GM03348 (cell line): ENCODE results near the gene ATP2B3.

Source experiments
- DNase-seq: peaks from one replicate; pipeline ENCODE4 v3.0.0; 2012; ENCODE audit warnings: low spot score

The ATP2B3 gene

DNA sequence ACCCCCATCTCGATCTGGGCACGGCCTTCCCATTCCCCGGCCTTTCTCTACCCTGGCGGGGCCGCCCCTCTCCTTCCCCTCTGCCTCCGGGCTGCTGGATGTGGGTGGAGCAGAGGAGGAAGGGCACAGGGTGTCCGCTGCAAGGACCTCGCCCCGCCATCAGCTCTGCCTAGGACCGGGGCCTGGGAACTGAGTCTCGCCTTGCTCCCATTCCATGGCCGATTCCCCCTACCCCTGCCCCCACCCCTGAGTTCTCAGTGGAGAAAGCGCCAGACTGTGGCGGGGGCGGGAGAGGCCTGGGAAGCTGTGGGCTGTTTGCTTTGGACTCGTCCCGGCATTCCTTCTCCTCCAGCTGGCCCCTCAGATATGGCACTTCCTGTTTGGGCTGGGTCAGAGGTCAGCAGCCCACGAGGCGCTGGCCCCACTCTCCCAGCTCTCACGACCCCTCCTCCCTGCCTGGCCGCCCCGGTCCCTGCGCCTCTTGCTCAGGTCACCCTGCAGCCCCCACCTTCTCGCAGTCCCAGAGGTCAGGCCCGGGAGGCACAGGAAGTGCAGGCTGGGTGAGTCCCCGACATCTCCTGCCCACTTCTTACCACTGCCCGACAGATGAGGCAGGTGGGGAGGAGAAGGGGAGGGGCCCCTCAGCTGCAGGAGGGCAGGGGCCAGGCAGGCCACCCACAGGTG lies 29.1 kb upstream of the ATP2B3 start:
- peak; percentile 61 for DNase-seq

DNA sequence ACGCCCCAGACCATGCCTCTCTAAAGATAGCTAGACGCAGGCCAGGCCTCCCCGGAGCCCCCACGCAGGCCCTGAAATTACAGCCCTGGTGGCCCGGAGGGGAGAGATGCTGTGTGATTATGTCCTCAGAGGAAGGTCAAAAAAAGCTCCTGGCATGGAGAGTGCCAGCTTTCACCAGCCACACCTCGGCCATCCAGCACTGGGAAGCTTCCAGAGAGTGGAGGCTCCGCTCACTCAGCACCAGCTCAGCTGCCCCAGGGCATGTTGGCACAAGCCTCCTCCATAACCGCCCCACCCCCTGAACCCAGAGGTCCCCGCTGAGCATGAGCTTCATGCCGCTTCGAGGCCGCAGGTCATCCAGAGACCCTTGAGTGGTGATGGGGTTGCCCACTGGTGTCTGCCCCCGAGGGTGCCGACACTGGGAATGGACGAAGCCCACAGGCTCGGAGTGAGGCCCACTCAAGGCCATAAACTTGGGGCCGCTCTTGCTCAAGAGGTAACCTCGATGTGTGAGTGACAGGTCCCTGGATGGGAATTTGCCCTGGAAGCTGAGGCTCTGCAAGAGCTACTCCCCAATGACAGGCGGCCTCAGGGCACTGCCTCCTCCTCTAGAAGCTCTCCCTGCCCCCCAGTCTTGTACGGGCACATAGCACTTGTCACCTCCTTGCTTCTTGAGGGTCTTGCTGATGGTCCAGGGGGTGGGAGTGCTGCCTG lies 27.1 kb upstream of the ATP2B3 start:
- DNase-seq: no peak

- DNase-seq: no peak
Observed at GRCh38 chrX:153491351-153491914, 26.0 kb upstream of the ATP2B3 start.

- DNase-seq: no peak
Observed at GRCh38 chrX:153491918-153492317, 25.5 kb upstream of the ATP2B3 start.

GRCh38 chrX:153492543-153492942 lies 24.9 kb upstream of the ATP2B3 start:
- no peak for DNase-seq

DNA sequence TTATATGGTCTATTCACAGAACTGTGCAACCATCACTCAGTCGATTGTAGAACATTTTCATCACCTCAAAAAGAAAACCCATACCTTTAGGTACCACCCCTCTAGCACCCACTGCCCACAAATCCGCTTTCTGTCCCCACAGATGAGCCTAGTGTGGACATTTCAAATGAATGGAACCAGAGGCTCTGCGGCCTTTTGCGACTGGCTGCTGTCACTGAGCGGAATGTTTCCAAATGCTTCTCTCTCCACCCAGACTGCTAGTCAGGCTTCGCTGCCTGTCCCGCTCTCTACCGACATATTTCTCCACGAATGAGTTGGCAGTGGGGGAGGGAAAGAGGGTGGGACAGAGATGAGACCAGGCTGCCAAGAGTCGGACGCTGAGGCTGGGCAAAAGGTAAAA lies 24.4 kb upstream of the ATP2B3 start:
- no peak for DNase-seq

GRCh38 chrX:153494061-153494460 lies 23.4 kb upstream of the ATP2B3 start:
- no peak for DNase-seq

DNA sequence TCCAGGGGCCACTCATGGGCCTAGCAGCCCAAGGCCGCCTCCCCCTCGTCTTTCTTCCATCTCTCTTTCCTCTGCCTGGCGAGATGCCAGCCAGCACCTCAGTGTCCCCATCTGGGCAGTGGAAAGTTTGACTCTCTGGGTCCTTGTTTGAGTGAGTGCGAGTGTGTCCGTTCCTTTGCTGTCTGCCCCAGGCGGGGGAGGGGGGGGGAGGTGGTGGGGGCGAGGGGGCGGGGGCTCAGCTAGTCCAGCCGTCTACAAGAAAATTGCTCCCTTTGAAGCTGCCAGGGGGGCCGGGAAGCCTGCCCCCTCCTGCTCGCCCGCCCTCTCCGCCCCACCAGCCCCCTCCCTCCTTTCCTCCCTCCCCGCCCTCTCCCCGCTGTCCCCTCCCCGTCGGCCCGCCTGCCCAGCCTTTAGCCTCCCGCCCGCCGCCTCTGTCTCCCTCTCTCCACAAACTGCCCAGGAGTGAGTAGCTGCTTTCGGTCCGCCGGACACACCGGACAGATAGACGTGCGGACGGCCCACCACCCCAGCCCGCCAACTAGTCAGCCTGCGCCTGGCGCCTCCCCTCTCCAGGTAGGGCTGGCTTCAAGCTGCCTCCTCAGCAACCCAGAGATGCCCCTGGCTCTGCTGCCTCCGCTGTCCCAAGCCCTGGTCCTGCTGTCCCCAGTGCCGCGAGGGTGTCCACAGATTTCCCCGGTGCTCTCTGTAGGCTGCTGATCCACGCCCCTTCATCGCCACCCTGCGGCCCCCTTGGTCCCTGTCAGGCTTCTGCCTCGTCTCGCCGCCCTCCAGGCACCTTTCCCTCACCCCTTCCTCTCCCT lies 22.7 kb upstream of the ATP2B3 start, which contains the start of gene BGN:
TSS of gene BGN (plus strand) at position 440 of the 821 bp plus-strand sequence. CDS start 9,652 bp downstream, outside the sequence.
- DNase-seq: peak; percentile 75

GRCh38 chrX:153495362-153495751 lies 22.1 kb upstream of the ATP2B3 start:
- peak; percentile 77 for DNase-seq

DNA sequence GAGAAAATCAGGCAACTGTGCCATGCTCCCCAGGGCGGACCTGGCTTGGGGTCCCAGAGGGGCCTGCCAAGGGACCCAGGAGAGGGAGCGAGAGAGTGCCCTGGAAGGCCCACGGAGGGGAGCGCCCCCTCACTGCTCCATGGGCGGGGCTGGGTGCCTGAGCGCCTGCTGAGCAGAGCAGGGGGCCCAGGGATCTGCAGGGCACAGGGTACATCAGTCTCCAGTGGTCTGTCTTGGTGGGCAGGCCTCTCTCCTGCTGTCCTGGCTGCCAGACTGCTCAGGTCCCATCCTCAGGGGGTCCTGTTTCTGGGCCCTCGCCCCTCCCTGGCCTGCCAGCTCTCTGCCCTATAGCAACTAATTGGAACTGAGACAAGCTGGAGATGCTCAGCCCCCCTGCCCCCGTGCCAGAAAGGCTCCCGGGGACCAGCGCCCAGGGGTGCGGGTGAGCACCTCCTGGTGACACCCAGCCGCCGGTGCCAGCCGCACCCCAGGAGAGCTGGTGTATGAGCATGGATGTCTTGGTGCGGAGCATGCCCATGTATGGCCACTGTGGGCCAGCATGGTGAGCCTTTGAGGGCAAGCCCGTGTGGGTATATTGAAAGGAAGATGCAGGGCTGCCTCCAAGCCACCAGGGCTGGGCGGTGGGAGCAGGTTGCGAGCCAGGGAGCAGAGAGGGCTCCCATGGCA lies 21.4 kb upstream of the ATP2B3 start:
- DNase-seq: no peak

DNA sequence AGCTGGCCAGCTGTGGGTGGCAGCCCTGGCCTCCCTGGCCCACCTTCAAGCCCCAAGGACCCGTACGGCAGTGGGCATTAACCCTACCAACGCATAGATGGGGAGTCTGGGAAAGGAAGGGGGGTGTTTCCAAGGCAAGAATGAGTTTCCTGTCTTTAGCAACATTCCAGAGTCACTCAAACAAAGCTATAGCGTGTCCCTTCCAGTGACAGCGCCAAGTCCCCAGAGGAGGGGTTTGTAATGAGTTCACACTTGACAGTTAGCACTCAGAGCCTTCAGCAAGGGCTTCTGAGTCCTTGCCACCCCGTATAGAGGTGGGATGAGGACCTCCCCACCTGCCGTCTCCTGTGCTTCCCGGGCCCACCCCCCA lies 20.9 kb upstream of the ATP2B3 start:
- DNase-seq: no peak

GRCh38 chrX:153498453-153498852 lies 19.0 kb upstream of the ATP2B3 start:
- no peak for DNase-seq

- DNase-seq: no peak
Observed at GRCh38 chrX:153499341-153499740, 18.1 kb upstream of the ATP2B3 start.

DNA sequence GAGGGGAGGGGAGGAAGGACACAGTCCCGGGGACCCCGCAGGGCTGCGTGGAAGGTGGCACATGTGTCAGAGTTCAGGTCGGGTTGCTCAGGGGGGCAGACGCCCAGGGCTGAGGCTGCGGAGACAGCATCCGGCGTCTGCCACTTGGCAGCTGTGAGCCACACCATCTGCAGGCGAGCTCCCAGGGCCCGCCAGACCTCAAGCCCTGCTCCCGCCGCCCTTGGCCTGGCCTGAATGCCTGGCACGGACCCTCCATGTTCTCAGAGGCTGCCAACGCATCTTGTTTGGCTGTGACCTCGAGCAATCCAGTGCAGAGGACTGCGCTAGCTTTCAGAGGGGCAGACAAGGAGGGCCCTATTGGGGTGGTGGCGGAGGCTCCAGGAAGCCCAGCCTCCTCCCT lies 17.6 kb upstream of the ATP2B3 start:
- peak; percentile 48 for DNase-seq

GRCh38 chrX:153500676-153501280 lies 16.7 kb upstream of the ATP2B3 start:
- DNase-seq: no peak

DNA sequence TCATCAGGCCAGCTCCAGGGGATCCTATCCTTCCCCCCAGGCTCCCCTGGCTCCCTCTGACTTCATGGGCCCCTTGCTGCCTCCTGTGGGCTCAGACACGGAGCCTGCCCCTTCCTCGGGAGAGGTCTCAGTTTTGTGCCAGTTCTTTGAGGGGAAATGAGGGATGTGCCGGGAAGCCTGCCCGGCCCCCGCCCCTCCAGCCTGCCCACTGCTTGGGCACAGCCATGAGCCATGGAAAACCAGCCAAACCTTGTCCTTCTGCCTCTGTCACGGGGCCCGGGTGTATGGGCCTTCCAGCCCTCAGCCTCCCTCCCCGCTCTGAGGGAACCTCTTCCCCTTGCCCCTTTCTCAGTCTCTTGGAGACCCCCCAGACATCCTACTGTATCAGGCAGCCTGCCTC lies 15.9 kb upstream of the ATP2B3 start:
- no peak for DNase-seq

GRCh38 chrX:153502131-153502530 lies 15.3 kb upstream of the ATP2B3 start:
- no peak for DNase-seq

- no peak for DNase-seq
Observed at GRCh38 chrX:153502796-153503195, 14.6 kb upstream of the ATP2B3 start.

- no peak for DNase-seq
Observed at GRCh38 chrX:153504445-153505016, 12.9 kb upstream of the ATP2B3 start.

- no peak for DNase-seq
Observed at GRCh38 chrX:153505361-153505760, 12.1 kb upstream of the ATP2B3 start.
